Activated naive CD4-positive, alpha-beta T cell treated with anti-CD3 and anti-CD28 coated beads for 36 hours (primary cell): ENCODE measurements around the gene NEK10. TPM values are rescaled to one million over a fixed set of nuclear protein-coding genes. Genes with fewer than 3 reads are reported as not detected.
A peak's percentile ranks its signal among the peaks of the same experiment; 100 is the strongest.
"Not testable (repeated sequence)": the region's sequence is repeated elsewhere in the genome, so short reads cannot be mapped to it uniquely, and the experiment has no call there.

ENCODE experiments used
- CTCF ChIA-PET: fragments of 350-600 bp; sonication (Branson Sonifier 250); formaldehyde crosslinking; loops from one replicate; lab custom pipeline; 2021; ENCODE audit warnings: antibody characterized with exemption; lab: Charles Lee
- DNase-seq: peaks from one replicate; pipeline ENCODE4 v3.0.0-alpha.2; 2020
- H3K27ac Mint-ChIP-seq: one replicate; pipeline ENCODE4 v1.8.0; 2021; ENCODE audit warnings: mild to moderate bottlenecking, mixed read lengths
- H3K27me3 Mint-ChIP-seq: one replicate; pipeline ENCODE4 v1.8.0; 2021; ENCODE audit warnings: low read depth, mixed read lengths
- H3K36me3 Mint-ChIP-seq: one replicate; pipeline ENCODE4 v1.8.0; 2021; ENCODE audit warnings: low read depth, mixed read lengths
- H3K4me1 Mint-ChIP-seq: one replicate; pipeline ENCODE4 v1.8.0; 2021; ENCODE audit warnings: low read depth, mixed read lengths
- H3K4me3 Mint-ChIP-seq: one replicate; pipeline ENCODE4 v1.8.0; 2021; ENCODE audit warnings: mild to moderate bottlenecking, moderate library complexity, mixed read lengths
- H3K9me3 Mint-ChIP-seq: one replicate; pipeline ENCODE4 v1.8.0; 2021; ENCODE audit warnings: mixed read lengths
- intact Hi-C: fragments of 100-400 bp; cut with micrococcal nuclease; formaldehyde crosslinking; loops from one replicate; pipeline ENCODE4 v1.15.1; 2023
- total RNA-seq, 2 experiments: library from RNA; stranded (reverse); gene quantifications; one replicate each; pipeline ENCODE4 v1.2.3, GENCODE V29; 2021

NEK10 gene
- under 1 TPM; 0.07 to 0.26 TPM for total RNA-seq

GRCh38 chr3:27368831-27369607, at the start of gene NEK10:
TSS of gene NEK10 (minus strand) at chr3:27369383. CDS start at chr3:27352882, 16,501 bp downstream.
- Mint-ChIP-seq H3K4me1 (peaks cover 13% of the 10 kb centered on the region), H3K4me3 (peak within 1 kb of the TSS; percentile 94), H3K27me3 (no peaks in the 10 kb centered on the region), H3K36me3 (no peaks in the 10 kb centered on the region), H3K27ac (peak within 1 kb of the TSS; percentile 63), H3K9me3 (no peaks in the 10 kb centered on the region)
- intact Hi-C loops = loop anchor here (1.0 to 10.0 kb wide), 5 partner anchors 9 to 1584 kb away; partner anchors contain the start of genes AZI2, NGLY1, SLC4A7 and ZCWPW2
- CTCF ChIA-PET = interaction anchor here (1.0 kb wide), 1 partner anchor 98 kb away, joined by 5 read pairs; no protein-coding TSS in a partner anchor
- DNase-seq = peak; percentile 91

GRCh38 chr3:27415202-27415601, 46.0 kb upstream of the NEK10 start:
- intact Hi-C loops = no loop called here
- H3K27ac Mint-ChIP-seq = no peak overlapping the region
- H3K36me3 Mint-ChIP-seq = peaks cover 31% of the 10 kb centered on the region
- no peak overlapping the region for H3K4me3 Mint-ChIP-seq
- peaks cover 5% of the 10 kb centered on the region for H3K4me1 Mint-ChIP-seq
- DNase-seq = no peak
- CTCF ChIA-PET = interaction anchor here (1.6 kb wide), 1 partner anchor 41 kb away, joined by 4 read pairs; no protein-coding TSS in a partner anchor
- H3K27me3 Mint-ChIP-seq = no peaks in the 10 kb centered on the region
- H3K9me3 Mint-ChIP-seq = no peaks in the 10 kb centered on the region

- H3K4me3 Mint-ChIP-seq = no peak overlapping the region
- intact Hi-C loops = no loop called here
- peaks cover 29% of the 10 kb centered on the region for H3K36me3 Mint-ChIP-seq
- no peaks in the 10 kb centered on the region for H3K4me1 Mint-ChIP-seq
- H3K27ac Mint-ChIP-seq = no peak overlapping the region
- CTCF ChIA-PET = no interaction called here
- DNase-seq = no peak
- no peaks in the 10 kb centered on the region for H3K9me3 Mint-ChIP-seq
- no peaks in the 10 kb centered on the region for H3K27me3 Mint-ChIP-seq
Observed at GRCh38 chr3:27392950-27393679, 23.9 kb upstream of the NEK10 start.

GRCh38 chr3:27392414-27392813, 23.2 kb upstream of the NEK10 start:
- H3K36me3 Mint-ChIP-seq = peaks cover 28% of the 10 kb centered on the region

GRCh38 chr3:27391796-27392195, 22.6 kb upstream of the NEK10 start:
- CTCF ChIA-PET = no interaction called here
- H3K4me3 Mint-ChIP-seq = no peak overlapping the region
- intact Hi-C loops = no loop called here

More at GRCh38 chr3:27392414-27392813, 23.2 kb upstream of the NEK10 start:
- DNase-seq, H3K27me3 Mint-ChIP-seq, H3K4me3 Mint-ChIP-seq, H3K4me1 Mint-ChIP-seq, CTCF ChIA-PET, intact Hi-C loops, H3K27ac Mint-ChIP-seq, H3K9me3 Mint-ChIP-seq: not testable (repeated sequence)

GRCh38 chr3:27387625-27388024, 18.4 kb upstream of the NEK10 start:
- DNase-seq = no peak
- no peaks in the 10 kb centered on the region for H3K27me3 Mint-ChIP-seq
- no peaks in the 10 kb centered on the region for H3K9me3 Mint-ChIP-seq
- CTCF ChIA-PET = no interaction called here
- H3K4me3 Mint-ChIP-seq = no peak overlapping the region
- no peak overlapping the region for H3K27ac Mint-ChIP-seq
- H3K4me1 Mint-ChIP-seq = no peaks in the 10 kb centered on the region
- H3K36me3 Mint-ChIP-seq = peaks cover 30% of the 10 kb centered on the region
- intact Hi-C loops = no loop called here

More at GRCh38 chr3:27391796-27392195, 22.6 kb upstream of the NEK10 start:
- no peaks in the 10 kb centered on the region for H3K27me3 Mint-ChIP-seq
- H3K27ac Mint-ChIP-seq = peak overlapping the region; percentile 3
- H3K4me1 Mint-ChIP-seq = no peaks in the 10 kb centered on the region
- no peaks in the 10 kb centered on the region for H3K9me3 Mint-ChIP-seq
- DNase-seq = no peak
- H3K36me3 Mint-ChIP-seq = peaks cover 28% of the 10 kb centered on the region

GRCh38 chr3:27385504-27385903, 16.3 kb upstream of the NEK10 start:
- H3K4me1 Mint-ChIP-seq = peaks cover 1% of the 10 kb centered on the region
- CTCF ChIA-PET = no interaction called here
- H3K4me3 Mint-ChIP-seq = no peak overlapping the region
- H3K9me3 Mint-ChIP-seq = no peaks in the 10 kb centered on the region
- peaks cover 17% of the 10 kb centered on the region for H3K36me3 Mint-ChIP-seq
- no peaks in the 10 kb centered on the region for H3K27me3 Mint-ChIP-seq
- no peak overlapping the region for H3K27ac Mint-ChIP-seq
- intact Hi-C loops = no loop called here
- no peak for DNase-seq

- CTCF ChIA-PET = no interaction called here
Observed at GRCh38 chr3:27384191-27384590, 15.0 kb upstream of the NEK10 start.

GRCh38 chr3:27380433-27381357, 11.5 kb upstream of the NEK10 start:
- no peak for DNase-seq
- intact Hi-C loops = loop anchor here (5.0 kb wide), 1 partner anchor 47 kb away; no protein-coding TSS in a partner anchor
- H3K36me3 Mint-ChIP-seq = peaks cover 19% of the 10 kb centered on the region
- H3K4me3 Mint-ChIP-seq = no peak overlapping the region
- no peak overlapping the region for H3K27ac Mint-ChIP-seq
- H3K4me1 Mint-ChIP-seq = peaks cover 3% of the 10 kb centered on the region
- no peaks in the 10 kb centered on the region for H3K9me3 Mint-ChIP-seq
- CTCF ChIA-PET = interaction anchor here (0.6 to 1.0 kb wide), 2 partner anchors 9 to 70 kb away, joined by 3 read pairs; no protein-coding TSS in a partner anchor
- no peaks in the 10 kb centered on the region for H3K27me3 Mint-ChIP-seq

More at GRCh38 chr3:27384191-27384590, 15.0 kb upstream of the NEK10 start:
- no peak for DNase-seq
- no peak overlapping the region for H3K4me3 Mint-ChIP-seq
- H3K27ac Mint-ChIP-seq = no peak overlapping the region
- H3K4me1 Mint-ChIP-seq = peaks cover 3% of the 10 kb centered on the region
- no peaks in the 10 kb centered on the region for H3K9me3 Mint-ChIP-seq
- intact Hi-C loops = loop anchor here (5.0 kb wide), 1 partner anchor 43 kb away; no protein-coding TSS in a partner anchor
- H3K27me3 Mint-ChIP-seq = no peaks in the 10 kb centered on the region
- peaks cover 15% of the 10 kb centered on the region for H3K36me3 Mint-ChIP-seq

GRCh38 chr3:27378331-27378730, 9.1 kb upstream of the NEK10 start:
- intact Hi-C loops = loop anchor here (1.0 kb wide), 1 partner anchor 9 kb away; the partner anchor contains the start of gene NEK10
- H3K27me3 Mint-ChIP-seq = no peaks in the 10 kb centered on the region
- CTCF ChIA-PET = no interaction called here
- H3K27ac Mint-ChIP-seq = no peak overlapping the region
- DNase-seq = no peak
- H3K4me1 Mint-ChIP-seq = peaks cover 3% of the 10 kb centered on the region
- no peak overlapping the region for H3K4me3 Mint-ChIP-seq
- peaks cover 13% of the 10 kb centered on the region for H3K36me3 Mint-ChIP-seq
- no peaks in the 10 kb centered on the region for H3K9me3 Mint-ChIP-seq

GRCh38 chr3:27376109-27376772, 7.1 kb upstream of the NEK10 start:
- CTCF ChIA-PET = no interaction called here
- intact Hi-C loops = no loop called here

More at GRCh38 chr3:27376109-27376772, 7.1 kb upstream of the NEK10 start:
- H3K4me1 Mint-ChIP-seq = peaks cover 3% of the 10 kb centered on the region
- H3K27me3 Mint-ChIP-seq = no peaks in the 10 kb centered on the region
- no peak overlapping the region for H3K4me3 Mint-ChIP-seq
- H3K9me3 Mint-ChIP-seq = no peaks in the 10 kb centered on the region
- H3K27ac Mint-ChIP-seq = no peak overlapping the region
- peaks cover 10% of the 10 kb centered on the region for H3K36me3 Mint-ChIP-seq
- DNase-seq = no peak
